Measurements from ENCODE around the gene RBMX. TPM values are rescaled to one million over a fixed set of nuclear protein-coding genes. Genes with fewer than 3 reads are reported as not detected.
"Not testable (repeated sequence)": the region's sequence is repeated elsewhere in the genome, so short reads cannot be mapped to it uniquely, and the experiment has no call there.

RBMX gene
- total RNA-seq, 4 donors from 2014 or later, result 203 to 255 (median 211) TPM

DNA sequence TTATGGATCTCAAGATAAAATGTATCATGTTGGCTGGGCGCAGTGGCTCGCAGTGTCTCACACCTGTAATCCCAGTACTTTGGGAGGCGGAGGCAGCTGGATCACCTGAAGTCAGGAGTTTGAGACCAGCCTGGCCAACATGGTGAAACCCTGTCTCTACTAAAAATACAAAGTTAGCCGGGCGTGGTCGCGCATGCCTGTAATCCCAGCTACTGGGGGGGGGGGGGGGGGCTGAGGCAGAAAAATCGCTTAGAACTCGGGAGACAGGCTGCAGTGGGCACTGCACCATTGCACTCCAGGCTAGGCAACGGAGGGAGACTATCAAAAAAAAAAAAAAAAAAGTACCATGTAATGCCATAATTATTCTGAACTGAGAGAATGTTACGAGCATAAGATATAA is 2.1 kb downstream of the RBMX start:
- WGBS, 2 donors, result 41 to 44% methylated on average over 8 to 11 of the region's 11 CpGs
- Histone ChIP-seq H3K9me3 (no peaks in the 10 kb centered on the region), H3K4me1 (peaks cover 0 to 14% (median 0%) of the 10 kb centered on the region in 4 donors), H3K4me3 (peak overlapping the region in 2 of 4 donors; percentile 70 to 81), H3K27me3 (no peaks in the 10 kb centered on the region), H3K36me3 (peaks cover 0 to 35% (median 0%) of the 10 kb centered on the region in 3 donors), H3K27ac (no peak overlapping the region)
- TF ChIP-seq EP300 (IDR thresholded peaks at IDR 0.05), result no peak
- TF ChIP-seq, protein P1, sequence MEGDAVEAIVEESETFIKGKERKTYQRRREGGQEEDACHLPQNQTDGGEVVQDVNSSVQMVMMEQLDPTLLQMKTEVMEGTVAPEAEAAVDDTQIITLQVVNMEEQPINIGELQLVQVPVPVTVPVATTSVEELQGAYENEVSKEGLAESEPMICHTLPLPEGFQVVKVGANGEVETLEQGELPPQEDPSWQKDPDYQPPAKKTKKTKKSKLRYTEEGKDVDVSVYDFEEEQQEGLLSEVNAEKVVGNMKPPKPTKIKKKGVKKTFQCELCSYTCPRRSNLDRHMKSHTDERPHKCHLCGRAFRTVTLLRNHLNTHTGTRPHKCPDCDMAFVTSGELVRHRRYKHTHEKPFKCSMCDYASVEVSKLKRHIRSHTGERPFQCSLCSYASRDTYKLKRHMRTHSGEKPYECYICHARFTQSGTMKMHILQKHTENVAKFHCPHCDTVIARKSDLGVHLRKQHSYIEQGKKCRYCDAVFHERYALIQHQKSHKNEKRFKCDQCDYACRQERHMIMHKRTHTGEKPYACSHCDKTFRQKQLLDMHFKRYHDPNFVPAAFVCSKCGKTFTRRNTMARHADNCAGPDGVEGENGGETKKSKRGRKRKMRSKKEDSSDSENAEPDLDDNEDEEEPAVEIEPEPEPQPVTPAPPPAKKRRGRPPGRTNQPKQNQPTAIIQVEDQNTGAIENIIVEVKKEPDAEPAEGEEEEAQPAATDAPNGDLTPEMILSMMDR (IDR thresholded peaks at IDR 0.05), result no peak
- no peak for TF ChIP-seq POLR2A (IDR thresholded peaks at IDR 0.05)
- DNase-seq (ENCODE audit: low spot score in 2 of 2), result no peak

DNA sequence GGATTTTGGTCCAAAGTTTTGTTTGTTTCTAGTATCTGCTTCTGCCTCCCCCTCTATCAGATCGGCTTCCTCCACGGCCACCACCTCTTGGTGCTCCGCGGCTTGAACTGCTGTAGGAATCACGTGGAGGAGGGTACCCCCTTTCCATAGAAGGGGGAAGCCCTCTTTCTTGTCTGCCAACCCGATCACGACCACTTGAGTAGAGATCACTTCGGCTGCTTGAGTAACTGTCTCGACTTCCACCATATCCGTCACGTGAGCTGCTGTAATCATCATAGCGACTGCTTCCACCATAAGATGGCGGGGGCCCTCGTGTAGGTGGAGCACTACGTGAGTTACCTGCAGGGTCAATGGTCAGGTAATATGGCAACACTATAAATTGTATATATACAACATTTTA is 6.4 kb downstream of the RBMX start:
- not testable (repeated sequence) for DNase-seq (ENCODE audit: low spot score in 2 of 2); H3K4me3 ChIP-seq; H3K27me3 ChIP-seq; H3K27ac ChIP-seq; H3K4me1 ChIP-seq; H3K9me3 ChIP-seq
- peaks cover 0 to 70% (median 0%) of the 10 kb centered on the region in 3 donors for H3K36me3 ChIP-seq
- 78 to 89% methylated on average over 15 of the region's 15 CpGs for WGBS, 2 donors

DNA sequence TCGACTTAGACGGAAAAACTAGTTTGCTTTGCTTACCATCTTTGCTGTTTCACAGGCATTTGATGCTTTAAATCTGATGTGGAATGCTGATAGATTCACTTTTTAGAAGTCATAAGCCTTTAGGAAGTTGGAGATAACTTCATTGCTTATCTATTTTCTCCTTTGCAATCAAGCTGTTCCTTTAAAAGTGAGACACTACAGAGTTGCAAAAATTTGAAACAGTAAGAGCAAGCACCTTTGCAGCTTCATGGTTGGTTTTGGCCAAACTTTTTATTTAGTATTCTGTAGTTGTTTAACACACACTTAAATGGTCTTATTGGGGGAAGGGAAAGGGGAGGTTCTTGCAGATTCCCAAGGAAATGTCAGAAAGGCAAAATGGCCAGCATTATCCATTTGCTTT is 7.3 kb downstream of the RBMX start:
- H3K4me1 ChIP-seq; H3K4me3 ChIP-seq; DNase-seq (ENCODE audit: low spot score in 2 of 2); H3K27ac ChIP-seq; H3K9me3 ChIP-seq; H3K27me3 ChIP-seq: not testable (repeated sequence)
- WGBS, 2 donors, result 81 to 84% methylated on average over 2 of the region's 2 CpGs
- peaks cover 0 to 79% (median 0%) of the 10 kb centered on the region in 3 donors for H3K36me3 ChIP-seq

DNA sequence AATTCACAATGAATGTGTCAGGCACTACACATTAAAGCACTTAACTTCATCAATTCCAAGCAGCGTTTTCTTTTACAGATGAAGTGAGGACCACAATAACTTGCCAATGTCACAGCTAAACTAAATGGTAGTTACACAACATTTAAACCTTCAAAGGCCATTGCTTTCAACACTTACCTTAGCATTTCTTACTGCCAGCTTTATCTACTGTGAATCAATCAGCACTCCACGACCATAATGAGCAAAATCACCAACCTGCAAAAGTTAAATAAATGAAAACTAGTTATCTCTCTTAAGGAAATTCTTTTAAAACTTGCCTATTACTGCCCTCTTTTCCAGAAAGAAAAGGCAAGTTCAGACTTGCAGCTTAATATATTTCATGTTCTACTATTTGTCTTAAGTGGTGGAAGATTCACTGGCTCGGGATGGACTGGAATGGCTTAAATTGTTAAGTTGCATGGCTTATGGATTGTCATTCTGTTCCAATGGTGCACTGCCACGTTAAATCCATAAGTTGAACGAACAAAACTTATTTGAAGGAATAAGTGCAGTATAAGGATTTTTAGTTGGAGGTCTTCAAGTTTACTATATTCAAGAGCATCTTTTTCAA is 8.3 kb downstream of the RBMX start:
- DNase-seq (ENCODE audit: low spot score in 2 of 2), result no peak
- 75 to 90% methylated on average over 5 of the region's 5 CpGs for WGBS, 2 donors
- peaks cover 0 to 5% (median 0%) of the 10 kb centered on the region in 4 donors for H3K4me1 ChIP-seq
- no peaks in the 10 kb centered on the region for H3K27me3 ChIP-seq
- TF ChIP-seq, protein P1 (IDR thresholded peaks at IDR 0.05), result no peak
- no peak for TF ChIP-seq POLR2A (IDR thresholded peaks at IDR 0.05)
- no peak for TF ChIP-seq EP300 (IDR thresholded peaks at IDR 0.05)
- H3K9me3 ChIP-seq, result no peaks in the 10 kb centered on the region
- no peak overlapping the region for H3K27ac ChIP-seq
- peaks cover 0 to 70% (median 0%) of the 10 kb centered on the region in 3 donors for H3K36me3 ChIP-seq
- H3K4me3 ChIP-seq, result no peak overlapping the region

DNA sequence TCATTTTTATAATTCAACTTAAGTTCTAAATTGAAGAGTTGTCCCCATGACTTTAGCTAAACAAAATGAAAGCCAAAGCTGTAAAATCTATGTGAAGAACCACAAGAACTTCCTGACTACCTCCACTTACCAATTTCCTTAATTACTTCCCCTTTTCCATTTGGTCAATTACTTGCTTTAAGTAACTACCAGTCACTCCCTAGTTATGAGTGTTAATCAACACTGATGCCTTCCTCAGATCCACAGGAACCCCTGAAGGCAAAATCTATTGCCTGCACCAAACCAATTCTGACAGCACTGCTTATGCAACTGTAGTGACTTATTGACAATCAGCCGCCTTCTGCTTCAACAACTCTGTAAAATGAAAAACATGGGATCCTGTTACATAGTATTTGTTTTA is 10.5 kb downstream of the RBMX start:
- TF ChIP-seq EP300 (IDR thresholded peaks at IDR 0.05) (no peak), POLR2A (IDR thresholded peaks at IDR 0.05) (no peak)
- TF ChIP-seq, protein P1 (IDR thresholded peaks at IDR 0.05), result no peak
- peaks cover 0 to 57% (median 0%) of the 10 kb centered on the region in 3 donors for H3K36me3 ChIP-seq

DNA sequence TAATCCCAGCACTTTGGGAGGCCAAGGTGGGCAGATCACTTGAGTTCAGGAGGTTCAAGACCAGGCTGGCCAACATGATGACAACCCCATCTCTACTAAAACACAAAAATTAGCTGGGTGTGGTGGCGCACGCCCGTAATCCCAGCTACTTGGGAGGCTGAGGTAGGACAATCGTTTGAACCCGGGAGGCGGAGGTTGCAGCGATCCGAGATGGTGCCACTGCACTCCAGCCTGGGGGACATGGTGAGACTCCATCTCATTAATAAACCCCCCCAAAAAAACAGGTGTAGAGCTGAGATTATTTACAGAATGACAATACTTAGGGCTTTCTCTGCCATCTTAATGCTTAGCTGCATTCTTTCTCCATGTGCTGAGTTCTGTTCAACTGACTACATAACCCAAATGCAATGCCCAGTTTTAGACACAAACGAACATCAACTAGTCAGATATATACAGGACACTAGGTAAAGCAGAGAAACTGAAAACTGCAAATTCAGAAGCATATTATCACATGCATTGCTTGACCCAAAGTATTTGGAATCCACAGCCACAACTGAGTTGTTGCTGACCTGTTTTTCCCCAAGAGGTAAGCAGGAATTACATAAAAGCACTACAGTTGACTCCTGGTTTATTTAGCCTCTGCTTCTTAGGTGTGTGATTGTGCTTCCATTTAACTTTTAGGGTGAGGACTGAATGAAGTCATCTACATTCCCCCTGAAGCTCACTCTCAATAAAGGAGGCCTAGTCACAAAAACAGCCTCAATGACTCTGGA is 12.1 kb downstream of the RBMX start:
- no peak for DNase-seq (ENCODE audit: low spot score in 2 of 2)
- no peak overlapping the region for H3K4me3 ChIP-seq
- 93 to 96% methylated on average over 9 of the region's 9 CpGs for WGBS, 2 donors
- no peaks in the 10 kb centered on the region for H3K9me3 ChIP-seq
- no peaks in the 10 kb centered on the region for H3K27me3 ChIP-seq
- peaks cover 0 to 5% (median 0%) of the 10 kb centered on the region in 4 donors for H3K4me1 ChIP-seq
- TF ChIP-seq, protein P1 (IDR thresholded peaks at IDR 0.05), result no peak
- no peak for TF ChIP-seq POLR2A (IDR thresholded peaks at IDR 0.05)
- no peak for TF ChIP-seq EP300 (IDR thresholded peaks at IDR 0.05)
- peaks cover 0 to 54% (median 0%) of the 10 kb centered on the region in 3 donors for H3K36me3 ChIP-seq
- no peak overlapping the region for H3K27ac ChIP-seq

More for the DNA sequence above, 10.5 kb downstream of the RBMX start:
- 91 to 94% methylated on average over 1 of the region's 1 CpG for WGBS, 2 donors
- H3K27me3 ChIP-seq, result no peaks in the 10 kb centered on the region
- no peak overlapping the region for H3K4me3 ChIP-seq
- no peak overlapping the region for H3K27ac ChIP-seq
- peaks cover 0 to 5% (median 0%) of the 10 kb centered on the region in 4 donors for H3K4me1 ChIP-seq
- H3K9me3 ChIP-seq, result no peaks in the 10 kb centered on the region
- no peak for DNase-seq (ENCODE audit: low spot score in 2 of 2)
